Ovary (tissue), 9 donors: ENCODE results near the gene PLXNB3. TPM values are rescaled to one million over a fixed set of nuclear protein-coding genes. Genes with fewer than 3 reads are reported as not detected.

Experiments
- DNase-seq, 5 donors: peaks; one replicate each; pipeline ENCODE4 v3.0.0-alpha.2; 2019 to 2020
- H3K27ac ChIP-seq, 2 donors: fragments of 200-600 bp; one replicate each; pipeline versions ENCODE4 v1.5.1 to v1.8.0; 2019 to 2022
- H3K27me3 ChIP-seq: fragments of 200-600 bp; one replicate; pipeline ENCODE4 v1.8.0; 2022
- H3K36me3 ChIP-seq: fragments of 200-600 bp; sonication (generic); one replicate; pipeline ENCODE4 v1.5.1; 2019
- H3K4me1 ChIP-seq: one replicate; pipeline ENCODE4 v1.8.1; 2013; ENCODE audit warnings: mild to moderate bottlenecking, moderate library complexity; ENCODE audit not compliant: insufficient read depth
- H3K4me3 ChIP-seq: fragments of 200-600 bp; sonication (generic); one replicate; pipeline ENCODE4 v1.5.1; 2017
- H3K9me3 ChIP-seq, 2 donors: fragments of 200-600 bp in 1 of 2; sonication (generic) in 1 of 2; one replicate each; pipeline versions ENCODE4 v1.5.1 to v1.8.1; 2013 to 2019; ENCODE audit warnings: mild to moderate bottlenecking in 1 of 2, moderate library complexity in 1 of 2
- EP300 ChIP-seq: sonication (generic); formaldehyde crosslinking; IDR thresholded peaks from one replicate; pipeline ENCODE4 v1.6.1; 2017; ENCODE audit warnings: antibody characterized with exemption
- POLR2A ChIP-seq: fragments of 450-650 bp; IDR thresholded peaks from one replicate; pipeline ENCODE4 v1.6.1; 2017; ENCODE audit warnings: antibody characterized with exemption, mild to moderate bottlenecking, moderate library complexity
- WGBS, 3 donors: extraction: QIAGEN DNeasy Blood & Tissue Kit in 1 of 3; methylation state at CpG; one replicate each; pipeline versions ENCODE4 v1.1.5 to v1.1.7; 2013 to 2017; 5-methylcytosine and 5-hydroxymethylcytosine counted together
- intact Hi-C, 4 donors: fragments of 100-400 bp; cut with DNase I; formaldehyde crosslinking; loops; one replicate each; pipeline versions ENCODE4 v1.11.0 to v1.15.1; 2022 to 2023
- polyA plus RNA-seq, 2 donors: library from polyadenylated mRNA; stranded (reverse); fragments of 200-250 nt in 1 of 2; fragments of 350-450 nt in 1 of 2; fragmentation: Illumina TruSeq in 1 of 2; extraction: RNeasy Lipid Tissue Mini Kit (QIAGEN cat#74804) in 1 of 2; gene quantifications; one replicate each; pipeline ENCODE4 v1.2.3, GENCODE V29; 2013 to 2014
- total RNA-seq, 7 donors: library from RNA; depleted of rRNA in 2 of 7; stranded (reverse); fragments of >200 nt in 2 of 7; fragmentation: NEBNext Ultra II Directional in 3 of 7; extraction: Animal tissue kit (Norgen Biotek cat#: 25700) in 3 of 7; gene quantifications; one replicate each; pipeline versions ENCODE4 v1.1.0 to v1.2.4, GENCODE V29; 2016 to 2023
- TF ChIP-seq, protein P1 (sequence below), 3 donors: fragments of 450-650 bp in 2 of 3; fragments of 200-600 bp in 1 of 3; IDR thresholded peaks; one replicate each; pipeline versions ENCODE4 v1.5.1 to v1.8.0; 2016 to 2022; ENCODE audit warnings: antibody characterized with exemption in 3 of 3, mild to moderate bottlenecking in 1 of 3
- donor health status: DM: no; HTN: no; CAD: no; lungs with moderate emphysema.
- donor health status: DM: no; HTN: no; CAD: no.
- donor health status: Bipolar disorder and iron deficiency.
- donor health status: DM: yes; HTN: yes; CAD: no.
- donor health status: DM: no; HTN: no; CAD: no.
- donor health status: DM: yes; HTN: yes; CAD: no.

The PLXNB3 gene
- total and polyA plus RNA-seq, 9 donors: 0.46 to 5.0 (median 0.95) TPM

DNA sequence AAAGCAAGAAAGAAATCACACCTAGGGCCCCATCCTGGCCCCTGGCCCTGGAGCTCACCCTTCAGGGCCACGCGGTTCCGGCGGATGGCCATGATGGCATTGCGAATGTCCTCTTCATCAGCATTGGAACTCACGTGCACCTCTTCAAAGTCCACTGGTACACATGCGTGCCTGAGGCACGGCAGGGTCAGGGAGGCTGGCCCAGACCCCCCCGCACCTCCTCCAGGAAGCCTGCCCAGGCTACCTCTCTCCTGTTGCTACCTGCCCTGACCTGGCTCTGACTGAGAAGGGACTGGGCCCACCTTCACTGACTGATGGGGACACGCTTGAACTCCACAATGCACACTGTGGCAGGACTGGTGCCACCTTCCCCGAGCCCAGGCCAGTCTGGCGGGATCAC lies 25.6 kb downstream of the PLXNB3 start:
- Histone ChIP-seq H3K4me1 (peaks cover 5% of the 10 kb centered on the region), H3K9me3 (no peaks in the 10 kb centered on the region), H3K27ac (no peak overlapping the region), H3K4me3 (no peak overlapping the region), H3K27me3 (no peaks in the 10 kb centered on the region), H3K36me3 (no peaks in the 10 kb centered on the region)
- intact Hi-C loops: loop anchor here in 1 of 4 donors (10.0 kb wide), 1 partner anchor 275 kb away; no protein-coding TSS in a partner anchor
- DNase-seq: no peak
- TF ChIP-seq EP300 (no peak), POLR2A (no peak)
- TF ChIP-seq, protein P1, sequence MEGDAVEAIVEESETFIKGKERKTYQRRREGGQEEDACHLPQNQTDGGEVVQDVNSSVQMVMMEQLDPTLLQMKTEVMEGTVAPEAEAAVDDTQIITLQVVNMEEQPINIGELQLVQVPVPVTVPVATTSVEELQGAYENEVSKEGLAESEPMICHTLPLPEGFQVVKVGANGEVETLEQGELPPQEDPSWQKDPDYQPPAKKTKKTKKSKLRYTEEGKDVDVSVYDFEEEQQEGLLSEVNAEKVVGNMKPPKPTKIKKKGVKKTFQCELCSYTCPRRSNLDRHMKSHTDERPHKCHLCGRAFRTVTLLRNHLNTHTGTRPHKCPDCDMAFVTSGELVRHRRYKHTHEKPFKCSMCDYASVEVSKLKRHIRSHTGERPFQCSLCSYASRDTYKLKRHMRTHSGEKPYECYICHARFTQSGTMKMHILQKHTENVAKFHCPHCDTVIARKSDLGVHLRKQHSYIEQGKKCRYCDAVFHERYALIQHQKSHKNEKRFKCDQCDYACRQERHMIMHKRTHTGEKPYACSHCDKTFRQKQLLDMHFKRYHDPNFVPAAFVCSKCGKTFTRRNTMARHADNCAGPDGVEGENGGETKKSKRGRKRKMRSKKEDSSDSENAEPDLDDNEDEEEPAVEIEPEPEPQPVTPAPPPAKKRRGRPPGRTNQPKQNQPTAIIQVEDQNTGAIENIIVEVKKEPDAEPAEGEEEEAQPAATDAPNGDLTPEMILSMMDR (IDR thresholded peaks at IDR 0.05): no peak
- WGBS, 3 donors: 82 to 95% (median 94%) methylated on average over 12 of the region's 12 CpGs

DNA sequence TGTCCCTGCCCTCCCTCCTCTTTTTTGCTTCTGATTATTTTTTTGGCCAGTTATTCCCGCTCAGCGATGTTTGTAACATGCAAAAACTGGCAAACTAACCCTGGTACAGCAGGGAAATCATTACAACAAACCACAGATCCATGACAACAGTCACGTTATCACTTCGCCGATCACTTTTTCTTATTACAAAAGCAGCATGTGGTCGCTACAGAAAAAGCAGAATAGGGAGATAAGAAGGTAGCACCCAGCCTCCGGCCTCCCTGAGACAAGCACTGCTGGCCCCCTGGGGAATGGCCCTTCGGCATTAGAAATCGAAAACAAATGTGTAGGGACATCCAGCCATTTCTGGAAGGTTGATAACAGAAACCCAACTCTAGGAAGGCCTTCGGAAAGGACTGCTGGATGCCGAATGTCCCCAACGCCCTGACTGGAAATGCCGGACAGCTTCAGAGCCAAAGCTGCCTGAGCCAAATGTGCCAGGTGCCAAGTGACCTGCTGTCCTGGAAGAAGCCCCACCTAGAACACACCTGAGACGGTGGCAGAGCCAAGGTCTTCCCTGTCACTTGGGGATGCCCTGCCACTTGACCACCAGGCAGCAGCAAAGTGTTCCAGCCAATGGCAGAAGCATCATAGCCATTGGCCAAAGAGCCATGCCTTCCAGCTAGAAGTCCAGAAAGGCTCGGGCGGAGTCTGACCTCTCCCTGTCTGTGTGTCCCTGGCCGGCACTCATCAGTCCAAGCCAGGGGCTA lies 27.2 kb downstream of the PLXNB3 start:
- Histone ChIP-seq H3K4me1 (peaks cover 5% of the 10 kb centered on the region), H3K27me3 (no peaks in the 10 kb centered on the region), H3K9me3 (no peaks in the 10 kb centered on the region), H3K36me3 (no peaks in the 10 kb centered on the region), H3K4me3 (no peak overlapping the region), H3K27ac (no peak overlapping the region)
- WGBS, 3 donors: 81 to 85% (median 83%) methylated on average over 17 of the region's 17 CpGs
- intact Hi-C loops: loop anchor here in 1 of 4 donors (10.0 kb wide), 1 partner anchor 274 kb away; no protein-coding TSS in a partner anchor
- no peak for DNase-seq
- TF ChIP-seq, protein P1 (IDR thresholded peaks at IDR 0.05): no peak
- TF ChIP-seq POLR2A (no peak), EP300 (no peak)

DNA sequence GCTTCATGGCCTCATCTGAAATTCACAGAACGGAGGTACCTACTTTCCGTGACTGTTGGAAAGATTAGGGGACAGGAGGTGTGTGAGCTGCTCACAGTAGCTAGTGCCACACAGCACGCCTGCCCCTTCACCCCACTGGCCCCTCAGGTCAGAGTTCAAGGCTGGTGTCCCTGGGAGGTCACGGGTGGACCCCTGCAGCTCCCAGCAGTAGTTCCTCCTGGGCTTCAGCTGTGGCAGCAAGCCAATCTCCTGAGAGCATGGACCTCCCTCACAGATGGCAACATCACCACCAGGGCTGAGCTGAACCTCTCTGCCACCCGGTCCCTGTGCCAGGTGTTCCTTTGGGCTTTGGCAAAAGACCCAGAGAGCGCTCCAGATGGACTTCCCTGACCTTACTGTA lies 28.3 kb downstream of the PLXNB3 start:
- 83 to 85% (median 85%) methylated on average over 6 of the region's 6 CpGs for WGBS, 3 donors
- TF ChIP-seq EP300: no peak
- TF ChIP-seq, protein P1 (IDR thresholded peaks at IDR 0.05): no peak
- no peak for TF ChIP-seq POLR2A
- Histone ChIP-seq H3K4me1 (peaks cover 5% of the 10 kb centered on the region), H3K4me3 (no peak overlapping the region), H3K36me3 (no peaks in the 10 kb centered on the region), H3K27ac (no peak overlapping the region), H3K9me3 (no peaks in the 10 kb centered on the region), H3K27me3 (no peaks in the 10 kb centered on the region)
- no peak for DNase-seq
- intact Hi-C loops: loop anchor here in 1 of 4 donors (10.0 kb wide), 1 partner anchor 272 kb away; no protein-coding TSS in a partner anchor

DNA sequence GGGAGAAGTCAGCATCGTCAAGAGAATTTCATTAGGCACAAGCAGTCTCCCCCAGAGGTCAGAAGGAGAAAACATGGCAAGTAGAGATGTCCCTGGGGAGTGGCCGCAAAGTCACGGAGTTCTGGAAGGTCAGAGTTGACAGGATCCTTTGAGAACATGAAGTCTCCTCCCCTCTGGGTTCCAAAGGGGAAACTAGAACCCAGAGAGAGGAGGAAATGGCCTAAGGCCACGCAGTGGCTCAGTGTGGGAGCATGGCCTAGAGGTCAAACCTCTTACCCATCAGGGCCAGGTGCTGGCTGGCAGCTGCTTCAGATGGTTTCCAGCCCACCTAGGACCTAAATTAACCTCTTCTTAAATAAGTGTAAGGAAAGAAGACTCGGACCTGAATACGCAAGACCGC lies 29.2 kb downstream of the PLXNB3 start:
- intact Hi-C loops: loop anchor here in 1 of 4 donors (10.0 kb wide), 1 partner anchor 272 kb away; no protein-coding TSS in a partner anchor
- Histone ChIP-seq H3K27me3 (no peaks in the 10 kb centered on the region), H3K27ac (peak overlapping the region in 1 of 2 donors; percentile 94), H3K9me3 (no peaks in the 10 kb centered on the region), H3K4me3 (peak overlapping the region; percentile 55), H3K4me1 (peaks cover 5% of the 10 kb centered on the region), H3K36me3 (no peaks in the 10 kb centered on the region)
- no peak for DNase-seq
- WGBS, 3 donors: 45 to 55% (median 47%) methylated on average over 7 of the region's 7 CpGs
- TF ChIP-seq EP300: no peak
- TF ChIP-seq, protein P1 (IDR thresholded peaks at IDR 0.05): no peak
- TF ChIP-seq POLR2A: no peak
